ENCODE data around the gene ERICH2. TPM values are rescaled to one million over a fixed set of nuclear protein-coding genes. Genes with fewer than 3 reads are reported as not detected.

ERICH2 gene
- total and polyA plus RNA-seq, 2 of the 13 experiments (the other 11 are each of a cell fraction or from before 2014, with no cell fraction given): not detected

DNA sequence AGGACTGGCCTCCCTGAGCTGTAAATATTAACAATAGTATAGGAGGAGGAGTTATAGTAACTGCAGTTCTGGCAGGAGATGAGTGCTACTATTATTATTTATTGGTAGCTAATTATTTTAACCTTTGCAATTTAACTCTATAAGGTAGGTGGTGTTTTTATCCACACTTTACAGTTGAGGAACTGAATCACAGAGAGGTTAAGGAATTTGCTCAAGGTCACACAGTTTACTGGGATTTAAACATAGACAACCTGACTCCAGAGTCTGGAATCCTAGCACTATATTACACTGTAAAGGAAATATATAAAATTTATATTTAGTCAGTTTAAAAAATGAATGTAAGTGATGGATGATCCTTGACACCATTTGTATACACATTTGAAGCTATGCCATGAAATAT lies 2.1 kb downstream of the ERICH2 start:
- DNase-seq (ENCODE audit: low spot score) (no peak), ATAC-seq (no peak), FAIRE-seq (no peak)
- Histone ChIP-seq H2AFZ (ENCODE audit: low read length) (no peak overlapping the region), H3K4me1 (ENCODE audit: insufficient read depth, low read length) (peaks cover 12% of the 10 kb centered on the region), H3K36me3 (replicated peaks in 1 of 2; ENCODE audit: control insufficient read depth in 1 of 2, insufficient read depth in 2 of 2, low read length in 2 of 2) (no peaks in the 10 kb centered on the region), H3K4me3 (replicated peaks in 1 of 3; ENCODE audit: insufficient read depth in 1 of 3, low read depth in 2 of 3, low read length in 3 of 3) (no peak overlapping the region), H4K20me1 (ENCODE audit: insufficient read depth, low read length) (no peaks in the 10 kb centered on the region), H3K9me3 (ENCODE audit: low read length) (no peaks in the 10 kb centered on the region), H3K9ac (ENCODE audit: insufficient read depth, low read depth, low read length) (no peak overlapping the region), H3K79me2 (ENCODE audit: insufficient read depth, low read length) (no peaks in the 10 kb centered on the region), H3K4me2 (ENCODE audit: low read depth, low read length) (no peak overlapping the region), H3K27me3 (ENCODE audit: control insufficient read depth in 1 of 2, insufficient read depth in 2 of 2, low read length in 2 of 2) (peaks cover 0 to 14% of the 10 kb centered on the region in 2 experiments; a peak in 2 of 5 replicates), H3K27ac (ENCODE audit: extremely low read length, insufficient read depth, low read length) (no peak overlapping the region)
- in situ Hi-C loops (cut with HindIII; ENCODE audit: extremely low pct_ligation_motif_present, low pct_unique_long_range_greater_than_20kb) (no loop called here), intact Hi-C loops (cut with micrococcal nuclease; ENCODE audit: unreplicated experiment) (no loop called here)
- TF ChIP-seq ELF3 (CRISPR knock-in tag; IDR thresholded peaks at IDR 0.05) (no peak), PHF8 (CRISPR knock-in tag; IDR thresholded peaks at IDR 0.05) (no peak), SPEN (CRISPR knock-in tag; IDR thresholded peaks at IDR 0.05; ENCODE audit: low read depth) (no peak), RBM39 (IDR thresholded peaks at IDR 0.05; ENCODE audit: low read depth, low read length, poor library complexity, severe bottlenecking) (no peak)
- TF ChIP-seq, protein P1, sequence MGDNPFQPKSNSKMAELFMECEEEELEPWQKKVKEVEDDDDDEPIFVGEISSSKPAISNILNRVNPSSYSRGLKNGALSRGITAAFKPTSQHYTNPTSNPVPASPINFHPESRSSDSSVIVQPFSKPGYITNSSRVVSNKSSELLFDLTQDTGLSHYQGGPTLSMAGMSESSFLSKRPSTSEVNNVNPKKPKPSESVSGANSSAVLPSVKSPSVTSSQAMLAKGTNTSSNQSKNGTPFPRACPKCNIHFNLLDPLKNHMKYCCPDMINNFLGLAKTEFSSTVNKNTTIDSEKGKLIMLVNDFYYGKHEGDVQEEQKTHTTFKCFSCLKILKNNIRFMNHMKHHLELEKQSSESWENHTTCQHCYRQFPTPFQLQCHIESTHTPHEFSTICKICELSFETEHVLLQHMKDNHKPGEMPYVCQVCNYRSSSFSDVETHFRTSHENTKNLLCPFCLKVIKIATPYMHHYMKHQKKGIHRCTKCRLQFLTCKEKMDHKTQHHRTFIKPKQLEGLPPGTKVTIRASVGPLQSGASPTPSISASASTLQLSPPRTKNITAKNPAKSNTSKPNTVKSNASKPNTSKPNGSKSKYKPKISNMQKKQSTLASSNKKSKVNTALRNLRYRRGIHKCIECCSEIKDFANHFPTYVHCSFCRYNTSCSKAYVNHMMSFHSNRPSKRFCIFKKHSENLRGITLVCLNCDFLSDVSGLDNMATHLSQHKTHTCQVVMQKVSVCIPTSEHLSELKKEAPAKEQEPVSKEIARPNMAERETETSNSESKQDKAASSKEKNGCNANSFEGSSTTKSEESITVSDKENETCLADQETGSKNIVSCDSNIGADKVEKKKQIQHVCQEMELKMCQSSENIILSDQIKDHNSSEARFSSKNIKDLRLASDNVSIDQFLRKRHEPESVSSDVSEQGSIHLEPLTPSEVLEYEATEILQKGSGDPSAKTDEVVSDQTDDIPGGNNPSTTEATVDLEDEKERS (CRISPR knock-in tag; IDR thresholded peaks at IDR 0.05): no peak
- TF ChIP-seq, protein P2, sequence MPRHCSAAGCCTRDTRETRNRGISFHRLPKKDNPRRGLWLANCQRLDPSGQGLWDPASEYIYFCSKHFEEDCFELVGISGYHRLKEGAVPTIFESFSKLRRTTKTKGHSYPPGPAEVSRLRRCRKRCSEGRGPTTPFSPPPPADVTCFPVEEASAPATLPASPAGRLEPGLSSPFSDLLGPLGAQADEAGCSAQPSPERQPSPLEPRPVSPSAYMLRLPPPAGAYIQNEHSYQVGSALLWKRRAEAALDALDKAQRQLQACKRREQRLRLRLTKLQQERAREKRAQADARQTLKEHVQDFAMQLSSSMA (CRISPR knock-in tag; IDR thresholded peaks at IDR 0.05): no peak
- ChIA-PET CTCF (ENCODE audit: low intra/inter-chr PET ratio, low total read pairs) (no interaction called here), POLR2A (interaction anchor here (0.6 to 1.6 kb wide), 2 partner anchors 56 to 57 kb away, joined by 3 to 5 read pairs; partner anchors contain the start of gene SP5)
- no TSS peak for BruUV-seq (replicated peaks)
